ENCODE results near the gene CACNA1H.

DNA sequence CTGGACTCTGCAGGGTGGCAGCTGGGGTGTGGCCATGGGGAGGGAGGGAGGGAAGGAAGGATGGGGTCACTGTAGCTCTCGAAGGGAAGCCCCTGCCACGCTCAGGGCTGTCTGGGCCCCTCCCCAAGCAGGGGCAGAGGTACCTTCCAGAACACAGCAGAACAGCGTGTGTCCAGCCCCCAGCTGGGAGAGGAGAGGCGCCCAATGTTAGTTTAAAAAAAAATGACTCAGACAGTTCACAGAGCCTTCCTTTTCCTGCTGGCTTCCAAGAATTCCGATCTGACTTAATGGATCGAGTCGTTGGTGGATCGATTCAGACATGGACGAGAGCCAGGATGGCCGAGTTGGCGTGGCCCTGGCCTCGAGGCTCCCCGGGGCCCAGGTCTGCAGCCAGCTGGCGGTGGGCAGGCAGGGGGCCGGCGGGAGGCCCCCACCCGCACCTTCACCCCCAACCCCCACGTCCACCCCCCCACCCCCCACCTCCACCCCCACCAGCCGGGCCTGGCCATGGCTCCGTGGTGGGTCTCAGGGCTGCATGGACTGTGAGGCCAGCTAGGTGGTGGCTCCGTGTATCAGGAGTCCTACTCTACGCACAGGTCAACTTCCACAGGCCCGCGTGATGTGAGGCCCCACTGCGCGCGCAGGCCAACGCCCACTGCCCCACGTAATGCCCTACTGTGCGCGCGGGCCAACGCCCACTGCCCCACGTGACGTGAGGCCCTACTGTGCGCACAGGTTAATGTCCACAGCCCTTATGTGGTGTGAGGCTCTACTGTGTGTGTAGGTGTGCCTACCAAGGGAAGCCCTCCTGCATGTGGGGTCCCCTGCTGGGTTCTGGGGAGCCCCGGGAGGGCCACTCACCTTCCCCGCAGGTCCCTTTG, 21.8 kb downstream of the CACNA1H start:
- TF ChIP-seq CTCF (IDR thresholded peaks at IDR 0.05; ENCODE audit: poor library complexity) (no peak), EZH2 (IDR thresholded peaks at IDR 0.05; ENCODE audit: borderline replicate concordance) (no peak)
